NCI-H146 treated with DMSO at 0.1 percent for 48 hours (cell line): ENCODE results near the gene PPM1H.
"Not testable (repeated sequence)": the region's sequence is repeated elsewhere in the genome, so short reads cannot be mapped to it uniquely, and the experiment has no call there.

ENCODE experiments used
- DNase-seq: peaks from one replicate; lab custom pipeline; 2025; ENCODE audit not compliant: unreplicated experiment; lab: John Stamatoyannopoulos, UW

The PPM1H gene

DNA sequence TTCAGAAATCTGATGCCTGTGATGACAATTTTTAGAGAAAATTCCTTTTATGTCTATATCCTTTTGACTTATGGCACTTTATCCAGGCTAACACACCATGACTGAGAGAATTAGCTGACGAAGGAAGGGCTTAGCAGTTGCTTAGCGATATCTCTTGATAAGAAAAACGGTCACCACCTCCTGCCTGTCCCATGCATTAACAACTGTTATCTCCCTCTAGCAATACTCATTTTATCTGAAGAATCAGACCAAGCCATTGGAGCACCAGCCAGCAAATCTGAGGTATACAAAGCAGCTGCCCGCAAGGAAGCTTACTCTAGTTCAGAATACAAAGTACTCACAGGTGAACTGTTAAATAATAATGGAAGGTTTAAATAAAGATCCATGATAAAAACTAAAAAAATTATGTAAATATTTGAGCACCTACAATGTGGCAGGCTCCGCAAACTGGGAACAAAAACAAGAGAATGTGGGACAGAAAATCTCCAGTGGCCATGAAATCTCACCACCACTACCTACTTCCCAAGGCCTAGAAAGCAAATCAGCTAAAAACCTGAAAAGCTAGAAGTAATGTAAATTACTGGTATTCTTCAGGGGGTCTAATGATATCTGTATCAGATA lies 24.3 kb downstream of the PPM1H start:
- DNase-seq, result peak; percentile 88

DNA sequence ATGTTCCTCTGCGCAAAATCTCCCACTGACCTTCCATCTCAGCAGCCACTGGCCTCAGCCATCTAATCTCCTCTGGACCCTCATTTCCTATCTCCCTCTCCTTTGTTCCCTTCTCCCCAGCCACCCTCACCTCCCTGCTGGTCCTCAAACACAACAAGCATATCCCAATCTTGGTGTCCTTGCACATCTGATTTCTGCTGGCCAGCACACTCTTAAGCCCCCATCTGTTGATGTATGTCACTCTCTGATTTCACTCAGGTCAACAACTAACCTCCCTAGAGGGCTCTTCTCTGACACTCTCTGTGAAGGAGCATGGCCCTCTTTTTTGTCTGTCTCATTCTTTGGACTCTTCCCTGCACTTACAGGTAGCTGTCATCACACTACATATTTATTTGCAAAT lies 25.6 kb downstream of the PPM1H start:
- no peak for DNase-seq

DNA sequence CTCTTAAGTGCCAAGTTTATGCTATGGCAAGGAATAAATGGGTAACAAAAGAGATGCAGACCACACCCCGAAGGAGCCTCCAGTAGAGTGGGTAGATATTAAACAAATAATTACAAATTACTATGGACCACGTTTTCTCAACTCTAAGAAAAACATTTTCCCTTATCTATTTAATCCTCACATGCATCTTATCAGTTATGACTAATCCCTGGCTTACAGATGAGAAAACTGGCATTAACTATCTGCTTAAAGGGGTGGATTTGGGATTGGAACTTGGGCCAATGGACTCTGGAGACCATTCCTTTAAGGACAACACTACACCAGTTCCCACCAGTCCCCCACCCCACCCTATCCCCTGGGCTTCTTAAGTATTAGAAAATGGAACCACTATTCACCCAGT lies 26.3 kb downstream of the PPM1H start:
- DNase-seq, result no peak

DNA sequence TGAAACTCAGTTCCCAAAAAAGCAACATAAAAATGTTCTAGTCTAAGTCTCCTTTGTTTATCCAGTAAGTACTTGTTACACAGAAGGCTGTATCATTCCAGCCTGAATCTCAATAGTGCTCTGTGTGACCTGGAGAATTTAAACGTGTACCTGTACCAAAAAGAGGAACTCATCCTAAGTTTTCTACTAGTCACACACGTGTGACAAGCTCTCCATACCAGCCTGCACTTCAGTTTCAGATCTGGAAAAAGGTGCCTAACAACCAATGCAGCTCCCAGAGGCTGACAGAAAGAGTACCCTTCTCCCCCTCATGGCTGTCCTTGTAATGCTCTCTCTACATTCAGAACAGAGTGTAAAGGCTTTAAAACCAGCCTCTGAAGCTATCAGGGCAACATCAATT lies 27.4 kb downstream of the PPM1H start:
- DNase-seq, result no peak

DNA sequence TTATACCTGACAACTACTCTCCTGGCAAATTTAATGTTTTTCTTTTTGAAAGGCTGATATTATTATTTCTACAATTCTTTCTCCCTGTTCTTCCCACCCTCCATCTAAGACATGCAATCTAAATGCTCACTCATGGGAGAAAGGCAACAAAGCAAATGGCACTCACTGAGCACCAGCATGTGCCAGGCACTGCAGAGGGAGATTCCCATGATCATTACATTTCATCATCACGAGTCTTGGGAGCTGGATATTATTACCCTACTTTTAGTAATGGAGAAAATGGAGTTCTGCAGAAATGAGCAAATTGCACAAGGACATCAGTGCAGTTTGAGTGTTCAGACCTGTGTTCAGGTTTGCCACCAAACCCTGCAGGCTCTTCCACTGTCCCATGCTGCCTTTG lies 27.9 kb downstream of the PPM1H start:
- no peak for DNase-seq

DNA sequence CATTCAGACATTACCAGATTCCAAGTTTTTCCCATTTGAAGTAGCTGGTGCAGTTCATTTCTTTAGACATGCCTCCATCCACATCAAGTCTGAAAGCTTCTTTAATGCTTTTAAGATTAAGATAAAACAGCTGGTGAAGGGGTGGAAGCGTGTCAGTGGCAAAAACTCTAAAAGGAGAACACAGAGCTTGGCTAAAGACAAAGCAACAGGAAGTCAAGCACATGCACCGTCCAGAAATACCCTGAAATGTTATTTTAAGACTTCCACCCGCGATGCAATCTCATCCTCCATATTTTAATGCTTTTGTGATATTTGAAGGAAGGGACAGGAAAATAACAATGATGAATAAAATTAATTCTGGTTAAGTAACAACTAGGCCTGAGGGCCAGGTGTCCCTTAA lies 31.8 kb downstream of the PPM1H start:
- no peak for DNase-seq

DNA sequence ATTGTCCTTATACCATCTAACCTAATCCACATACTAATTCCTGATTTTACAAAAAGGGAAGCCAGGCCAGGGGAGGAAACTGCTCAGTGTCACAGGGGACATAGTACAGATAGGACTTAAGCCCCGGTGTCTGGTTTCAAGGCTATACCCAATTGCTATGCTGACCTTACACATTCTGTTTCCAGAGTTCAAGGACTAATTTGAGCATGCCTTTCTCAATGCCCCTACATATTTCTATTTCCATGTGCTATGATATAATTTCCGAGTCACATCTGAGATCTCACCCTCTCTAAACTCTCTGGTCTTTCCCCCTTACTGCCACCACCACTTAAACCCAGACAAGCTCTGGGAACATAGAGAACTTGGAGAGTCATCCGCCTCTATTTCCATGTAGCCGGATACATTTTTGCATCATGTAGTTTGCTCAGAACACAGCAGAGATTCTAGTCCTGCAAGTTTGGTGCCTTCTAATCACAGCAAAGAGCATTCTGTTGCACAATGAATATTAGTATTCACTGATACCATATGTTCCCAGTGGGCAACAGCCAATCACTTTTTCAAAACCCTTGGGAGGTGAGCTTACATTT lies 34.2 kb downstream of the PPM1H start:
- no peak for DNase-seq

DNA sequence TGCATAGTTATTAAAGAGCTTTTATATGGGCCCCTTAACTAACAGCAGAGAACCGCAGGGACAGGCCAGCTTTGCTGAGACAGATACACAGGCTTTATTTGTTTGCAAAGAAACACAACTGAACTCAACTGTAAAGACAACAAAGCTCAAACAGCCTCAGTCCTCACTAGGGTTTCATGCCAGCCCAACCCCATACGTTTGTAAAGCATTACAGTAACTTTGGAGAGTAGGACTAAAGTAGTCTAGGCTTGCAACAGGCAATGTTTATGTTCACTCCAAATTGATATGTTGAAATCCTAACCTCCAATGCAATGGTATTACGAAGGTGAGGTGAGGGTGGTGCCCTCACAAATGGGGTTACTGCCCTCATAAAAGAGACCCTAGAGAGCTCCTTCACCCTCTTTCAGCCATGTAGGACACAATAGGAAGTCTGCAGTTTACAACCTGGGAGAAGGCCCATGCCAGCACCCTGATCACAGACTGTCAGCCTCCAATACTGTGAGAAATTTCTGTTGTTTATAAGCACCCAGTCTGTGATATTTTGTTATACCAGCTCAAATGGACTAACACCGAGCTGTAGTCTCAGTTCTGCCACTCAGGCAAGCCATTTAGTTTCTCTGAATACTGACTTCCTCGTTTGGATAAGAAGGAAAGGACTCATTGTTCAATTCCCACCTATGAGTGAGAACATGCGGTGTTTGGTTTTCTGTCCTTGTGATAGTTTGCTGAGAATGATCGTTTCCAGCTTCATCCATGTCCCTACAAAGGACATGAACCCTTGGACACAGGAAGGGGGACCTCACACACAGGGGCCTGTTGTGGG lies 35.2 kb downstream of the PPM1H start:
- DNase-seq, result no peak

DNA sequence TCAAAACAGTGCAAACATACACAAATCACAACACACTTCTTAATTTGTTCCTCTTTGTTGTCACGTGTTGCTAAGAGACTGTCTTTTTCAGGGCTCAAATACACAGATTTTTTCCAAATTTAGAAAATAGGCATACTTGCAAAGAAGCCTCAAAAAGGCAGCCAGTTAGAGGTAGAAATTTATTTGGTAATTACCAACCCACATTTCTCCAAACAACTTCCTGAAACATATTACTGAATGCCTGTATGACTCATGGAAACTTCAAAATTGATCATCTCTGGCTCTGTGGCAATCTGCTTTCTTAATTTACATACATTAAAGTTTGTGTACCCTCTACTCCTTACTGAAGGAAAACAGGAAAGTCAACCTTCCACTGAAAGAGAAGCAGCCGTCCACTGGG lies 36.4 kb downstream of the PPM1H start:
- no peak for DNase-seq

DNA sequence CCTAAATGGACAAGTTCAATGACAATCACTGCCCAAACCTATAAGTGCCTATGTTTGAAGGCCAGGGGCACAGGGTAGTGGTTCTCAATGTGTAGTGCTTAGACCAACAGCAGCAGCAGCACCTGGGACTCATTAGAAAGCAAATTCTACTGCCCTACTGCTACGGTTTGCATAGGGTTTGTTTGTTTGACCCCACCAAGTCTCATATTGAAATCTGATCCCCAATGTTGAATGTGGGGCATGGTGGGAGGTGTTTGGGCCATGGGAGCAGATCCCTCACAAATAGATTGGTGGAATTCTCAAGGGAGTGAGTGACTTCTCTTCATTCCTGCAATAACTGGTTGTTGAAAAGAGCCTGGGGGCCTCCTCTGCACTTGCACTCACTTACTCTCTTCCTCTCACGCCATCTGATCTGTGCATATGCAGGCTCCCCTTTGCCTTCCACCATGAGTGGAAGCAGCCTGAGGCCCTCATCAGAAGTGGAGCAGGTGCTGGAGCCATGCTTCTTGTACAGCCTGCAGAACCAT lies 39.5 kb downstream of the PPM1H start:
- peak; percentile 31 for DNase-seq

DNA sequence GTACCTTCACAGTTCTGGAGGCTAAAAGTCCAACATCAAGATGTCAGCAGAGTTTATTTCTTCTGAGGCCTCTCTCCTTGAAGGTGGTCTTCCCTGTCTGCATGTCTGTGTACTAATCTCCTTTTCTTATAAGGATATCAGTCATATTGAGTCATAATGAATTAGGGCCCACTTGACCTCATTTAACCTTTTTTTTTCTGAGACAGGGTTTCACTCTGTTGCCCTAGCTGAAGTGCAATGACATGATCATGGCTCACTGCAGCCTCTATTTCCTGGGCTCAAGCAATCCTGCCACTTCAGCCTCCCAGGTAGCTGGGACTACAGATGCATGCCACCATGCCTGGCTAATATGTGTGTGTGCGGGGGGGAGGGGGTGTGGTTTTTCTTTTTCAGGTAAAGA lies 41.7 kb downstream of the PPM1H start:
- DNase-seq, result no peak

DNA sequence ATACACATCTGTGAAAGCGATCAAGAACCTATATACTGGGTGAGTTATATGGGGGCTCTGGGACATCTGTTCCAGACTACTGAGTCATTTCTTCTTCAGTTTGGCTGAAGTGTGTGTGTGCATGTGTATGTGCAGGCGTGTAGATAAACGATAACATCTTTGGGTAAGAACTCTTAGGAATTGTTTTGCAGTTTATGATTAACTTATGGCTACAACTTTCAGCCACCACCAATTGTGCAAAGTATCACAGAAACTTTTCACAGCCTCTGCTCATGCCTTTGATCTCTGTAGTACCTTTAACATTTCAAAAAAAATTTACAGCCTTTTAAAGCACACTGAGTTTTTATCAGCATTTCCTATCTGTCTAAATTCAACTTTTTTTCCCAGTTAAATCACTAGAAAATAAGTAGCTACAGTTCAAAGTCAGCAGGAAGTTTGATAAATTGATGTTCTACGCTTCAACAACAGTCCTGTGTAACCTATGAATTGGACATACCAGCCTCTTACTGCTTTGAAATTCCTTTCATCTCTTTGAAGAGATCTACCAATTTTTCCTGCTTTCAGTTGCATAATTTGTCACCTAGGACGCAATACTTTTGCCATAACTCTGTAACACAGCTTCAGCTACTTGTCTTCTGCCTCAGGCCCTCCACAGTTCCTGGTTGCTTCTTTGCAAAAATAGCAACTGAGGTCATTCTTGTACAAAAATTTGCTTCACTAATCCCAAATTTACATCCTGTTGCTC lies 43.0 kb downstream of the PPM1H start:
- no peak for DNase-seq

DNA sequence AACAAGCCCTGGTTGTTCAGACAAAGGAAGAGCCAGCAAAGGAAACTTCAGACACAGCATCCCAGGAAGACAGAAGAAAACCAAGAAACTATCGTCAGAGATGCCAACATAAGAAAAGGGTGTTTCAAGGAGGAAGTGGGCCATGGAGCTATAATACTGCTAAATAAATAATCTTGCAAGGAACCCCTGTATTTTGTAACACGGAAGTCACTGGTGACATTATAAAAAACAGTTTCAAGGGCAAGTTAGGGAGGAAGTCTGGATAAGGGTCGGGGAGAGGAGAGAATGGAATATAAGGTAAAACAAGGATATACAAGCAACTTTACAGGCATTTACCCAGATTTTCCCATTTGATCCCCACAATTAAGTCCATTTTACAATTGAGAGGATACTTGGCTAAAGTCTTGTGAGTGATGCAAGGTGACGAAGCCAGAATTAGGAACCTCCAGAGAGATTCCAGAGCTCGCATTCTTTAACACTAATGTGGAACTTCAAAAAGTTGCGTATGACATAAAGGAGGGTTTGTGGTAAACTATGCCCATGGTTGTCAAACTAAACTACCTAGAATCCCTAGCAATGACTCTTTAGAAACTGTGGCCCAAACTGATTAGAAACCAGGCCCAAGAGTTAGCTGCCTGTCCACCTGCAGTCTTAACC lies 46.4 kb downstream of the PPM1H start:
- DNase-seq, result no peak

DNA sequence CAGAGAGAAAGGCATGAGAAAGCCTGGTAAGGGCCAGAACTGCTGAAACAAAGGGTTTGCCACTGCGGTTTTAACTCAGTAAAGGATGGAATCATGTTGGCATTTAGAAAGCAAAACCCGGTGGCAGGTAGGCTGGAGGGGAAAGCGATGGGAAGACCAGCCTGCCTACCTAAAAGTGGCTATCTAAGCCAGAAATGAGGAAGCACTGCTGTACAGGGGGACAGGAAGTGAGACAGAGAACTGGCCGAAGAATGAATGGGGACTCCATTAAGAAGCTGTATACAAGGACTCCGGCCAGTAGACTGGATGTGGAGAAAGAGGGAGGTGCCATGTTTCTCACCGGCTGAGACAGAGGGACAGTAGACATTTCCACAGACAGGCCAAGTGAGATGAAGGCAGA lies 48.2 kb downstream of the PPM1H start:
- no peak for DNase-seq

DNA sequence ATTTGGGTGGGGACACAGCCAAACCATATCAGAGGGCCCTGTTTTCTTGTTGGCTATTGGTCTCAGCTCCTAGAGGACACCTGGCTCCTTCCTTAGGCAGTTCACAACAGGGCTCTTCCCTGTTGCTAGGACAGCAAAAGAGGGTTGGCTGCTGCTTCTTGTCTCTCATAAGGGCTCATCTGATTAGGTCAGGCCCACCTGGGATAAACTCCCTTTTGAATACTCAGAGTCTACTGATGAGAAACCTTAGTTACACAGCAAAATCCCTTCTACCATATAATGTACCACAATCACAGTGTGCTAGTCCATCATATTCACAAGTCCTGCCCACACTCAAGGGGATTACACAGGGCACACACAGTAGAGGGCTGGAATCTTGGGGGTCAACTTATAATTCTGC lies 49.7 kb downstream of the PPM1H start:
- DNase-seq, result no peak

DNA sequence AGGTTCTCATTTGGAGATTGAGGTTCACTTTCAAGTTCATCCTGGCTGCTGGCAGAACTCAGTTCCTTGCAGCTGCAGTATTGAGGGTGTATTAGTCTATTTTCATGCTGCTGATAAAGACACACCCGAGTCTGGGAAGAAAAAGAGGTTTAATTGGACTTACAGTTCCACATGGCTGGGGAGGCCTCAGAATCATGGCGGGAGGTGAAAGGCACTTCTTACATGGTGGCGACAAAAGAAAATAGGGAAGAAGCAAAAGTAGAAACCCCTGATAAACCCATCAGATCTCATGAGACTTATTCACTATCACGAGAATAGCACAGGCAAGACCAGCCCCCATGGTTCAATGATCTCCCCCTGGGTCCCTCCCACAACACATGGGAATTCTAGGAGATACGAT lies 50.1 kb downstream of the PPM1H start:
- DNase-seq, result not testable (repeated sequence)

DNA sequence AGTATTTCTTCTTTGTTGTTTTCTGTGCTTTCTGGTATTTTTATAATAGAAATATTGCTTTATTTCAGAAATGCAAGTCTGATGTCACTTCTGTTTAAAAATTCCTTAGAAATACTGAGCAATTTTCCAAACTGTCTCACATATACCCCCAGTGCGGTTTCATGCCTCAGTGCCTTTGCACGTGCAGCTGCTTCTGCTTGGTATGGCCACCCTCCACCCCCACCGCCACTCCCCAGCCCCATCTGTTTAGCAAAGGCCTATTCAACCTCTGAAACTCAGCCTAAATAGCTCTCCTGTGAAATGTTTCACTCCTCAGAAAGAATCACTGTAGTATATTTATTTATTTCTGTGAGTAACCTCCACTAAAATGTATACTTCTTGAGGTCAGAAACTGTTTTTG lies 52.3 kb downstream of the PPM1H start:
- DNase-seq, result no peak

DNA sequence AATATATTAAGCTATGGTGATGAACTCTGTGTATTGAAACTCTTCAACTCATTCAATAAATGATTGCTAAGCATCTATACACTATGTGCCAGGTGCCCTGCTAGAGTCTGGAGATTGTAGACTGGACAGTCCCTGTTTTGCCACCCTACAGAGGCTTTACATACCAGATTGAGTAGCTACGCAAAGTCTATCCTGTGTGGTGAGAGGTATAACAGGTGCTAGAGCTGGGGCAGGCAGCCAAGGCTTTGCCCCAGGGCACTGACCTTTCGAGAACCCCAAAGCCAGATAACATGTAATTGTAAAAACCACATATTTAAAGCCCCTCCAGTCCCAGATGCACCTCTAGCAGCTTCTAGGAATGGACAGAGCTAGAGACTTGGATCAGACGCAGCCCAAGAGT lies 52.8 kb downstream of the PPM1H start:
- DNase-seq, result no peak

DNA sequence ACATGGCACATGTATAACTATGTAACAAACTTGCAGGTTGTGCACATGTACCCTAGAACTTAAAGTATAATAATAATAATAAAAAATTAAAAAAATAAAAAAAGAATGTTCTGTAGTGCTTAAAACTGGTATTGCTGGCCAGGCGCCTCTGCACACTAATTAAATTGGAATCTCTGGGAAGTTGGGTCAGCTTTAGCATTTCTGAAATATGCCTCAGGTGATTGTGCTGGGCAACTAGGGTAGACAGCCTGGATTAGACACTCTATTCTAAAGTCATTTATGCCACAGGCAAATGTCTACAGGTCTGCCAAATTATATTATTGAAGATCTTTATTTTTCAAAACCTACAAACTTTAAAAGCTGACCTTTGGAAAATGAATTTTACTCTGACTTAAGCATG lies 55.3 kb downstream of the PPM1H start:
- DNase-seq, result no peak

DNA sequence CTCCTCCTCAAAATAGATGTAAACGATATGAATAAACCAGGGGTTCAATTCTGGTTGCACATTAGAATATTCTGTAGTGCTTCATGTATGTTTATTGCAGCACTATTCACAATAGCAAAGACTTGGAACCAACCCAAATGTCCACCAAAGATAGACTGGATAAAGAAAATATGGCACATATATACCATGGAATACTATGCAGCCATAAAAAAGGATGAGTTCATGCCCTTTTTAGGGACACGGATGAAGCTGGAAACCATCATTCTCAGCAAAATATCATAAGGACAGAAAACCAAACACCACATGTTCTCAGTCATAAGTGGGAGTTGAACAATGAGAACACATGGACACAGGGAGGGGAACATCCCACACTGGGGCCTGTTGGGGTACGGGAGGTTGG lies 55.7 kb downstream of the PPM1H start:
- not testable (repeated sequence) for DNase-seq

DNA sequence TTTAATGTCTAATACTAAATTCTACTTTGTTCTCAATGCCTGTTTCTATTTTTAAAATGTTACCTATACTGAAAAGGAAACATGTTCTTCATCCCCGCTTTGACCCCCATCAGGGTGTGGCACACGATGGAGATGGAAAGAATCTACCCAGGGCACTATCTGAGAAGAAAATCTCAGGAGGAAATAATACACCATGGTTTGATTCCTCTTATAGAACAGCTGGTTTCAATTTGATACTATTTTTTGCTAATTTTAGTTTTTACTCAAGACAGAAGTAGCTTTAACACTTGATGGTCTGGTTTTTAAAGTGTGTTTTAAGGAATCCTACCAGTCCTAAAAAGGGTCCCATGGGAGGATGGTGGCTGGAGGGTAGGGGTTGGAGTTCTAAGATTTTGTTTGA lies 56.7 kb downstream of the PPM1H start:
- DNase-seq, result no peak
